Thoracic aorta (tissue), 2 donors: ENCODE data around the gene KRTAP12-1. TPM values are rescaled to one million over a fixed set of nuclear protein-coding genes. Genes with fewer than 3 reads are reported as not detected.
"Not testable (repeated sequence)": the region's sequence is repeated elsewhere in the genome, so short reads cannot be mapped to it uniquely, and the experiment has no call there.

Experiments used
- ATAC-seq: fragments of 150-250 bp; one replicate; pipeline ENCODE4 v1.8.0; 2017; ENCODE audit warnings: low read depth; ENCODE audit not compliant: insufficient number of reproducible peaks, low FRiP score
- DNase-seq: peaks from one replicate; pipeline ENCODE4 v3.0.0-alpha.2; 2020; ENCODE audit warnings: low spot score
- H3K27ac ChIP-seq, 2 donors: fragments of 200-600 bp; sonication (generic); 1 replicate in 1 of 2; 2 replicates in 1 of 2; pipeline ENCODE4 v1.5.1; 2016; ENCODE audit warnings: mild to moderate bottlenecking in 2 of 2, moderate library complexity in 2 of 2
- H3K27me3 ChIP-seq: fragments of 200-600 bp; sonication (generic); replicated peaks from 2 replicates; pipeline ENCODE4 v1.6.0; 2016; ENCODE audit warnings: mild to moderate bottlenecking; ENCODE audit not compliant: insufficient read depth
- H3K36me3 ChIP-seq: fragments of 200-600 bp; sonication (generic); one replicate; pipeline ENCODE4 v1.5.1; 2016
- H3K4me1 ChIP-seq, 2 donors: fragments of 200-600 bp; sonication (generic); 1 replicate in 1 of 2; 2 replicates in 1 of 2; pipeline versions ENCODE4 v1.5.1 to v1.6.0; 2016; ENCODE audit warnings: low read depth in 2 of 2, mild to moderate bottlenecking in 1 of 2; ENCODE audit not compliant: control insufficient read depth in 1 of 2
- H3K4me3 ChIP-seq: fragments of 200-600 bp; sonication (generic); 2 replicates; pipeline ENCODE4 v1.5.1; 2016; ENCODE audit warnings: mild to moderate bottlenecking
- H3K9me3 ChIP-seq: fragments of 200-600 bp; sonication (generic); 2 replicates; pipeline ENCODE4 v1.5.1; 2016
- total RNA-seq, 2 donors: library from RNA; depleted of rRNA; stranded (reverse); fragments of >200 nt; gene quantifications; one replicate each; pipeline versions ENCODE4 v1.1.0 to v1.2.3, GENCODE V29; 2016
- TF ChIP-seq, protein P1 (sequence below): fragments of 200-600 bp; sonication (generic); IDR thresholded peaks from one replicate; pipeline ENCODE4 v1.5.1; 2019; ENCODE audit warnings: antibody characterized with exemption

KRTAP12-1 gene
- total RNA-seq, 2 donors from 2014 or later, result not detected

DNA sequence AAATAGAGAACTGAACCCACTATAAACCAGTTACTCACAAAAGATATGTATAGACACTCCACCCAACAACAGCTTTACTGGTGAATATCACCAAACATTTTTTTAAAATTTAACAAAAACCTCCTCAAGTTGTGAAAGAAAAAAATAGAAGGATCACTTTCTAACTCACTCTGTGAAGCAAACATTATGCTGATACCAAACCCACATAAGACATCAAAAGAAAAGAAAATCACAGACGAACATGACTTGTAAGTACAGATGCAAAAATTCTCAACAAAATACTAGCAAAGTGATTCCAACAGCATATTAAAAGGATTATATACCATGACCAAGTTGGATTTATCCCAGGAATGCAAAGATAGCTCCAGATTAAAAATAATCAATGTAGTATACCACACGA, 9.7 kb upstream of the KRTAP12-1 start:
- H3K27me3 ChIP-seq, result no peaks in the 10 kb centered on the region
- no peaks in the 10 kb centered on the region for H3K4me1 ChIP-seq
- no peak for ATAC-seq
- no peak overlapping the region for H3K4me3 ChIP-seq
- TF ChIP-seq, protein P1, sequence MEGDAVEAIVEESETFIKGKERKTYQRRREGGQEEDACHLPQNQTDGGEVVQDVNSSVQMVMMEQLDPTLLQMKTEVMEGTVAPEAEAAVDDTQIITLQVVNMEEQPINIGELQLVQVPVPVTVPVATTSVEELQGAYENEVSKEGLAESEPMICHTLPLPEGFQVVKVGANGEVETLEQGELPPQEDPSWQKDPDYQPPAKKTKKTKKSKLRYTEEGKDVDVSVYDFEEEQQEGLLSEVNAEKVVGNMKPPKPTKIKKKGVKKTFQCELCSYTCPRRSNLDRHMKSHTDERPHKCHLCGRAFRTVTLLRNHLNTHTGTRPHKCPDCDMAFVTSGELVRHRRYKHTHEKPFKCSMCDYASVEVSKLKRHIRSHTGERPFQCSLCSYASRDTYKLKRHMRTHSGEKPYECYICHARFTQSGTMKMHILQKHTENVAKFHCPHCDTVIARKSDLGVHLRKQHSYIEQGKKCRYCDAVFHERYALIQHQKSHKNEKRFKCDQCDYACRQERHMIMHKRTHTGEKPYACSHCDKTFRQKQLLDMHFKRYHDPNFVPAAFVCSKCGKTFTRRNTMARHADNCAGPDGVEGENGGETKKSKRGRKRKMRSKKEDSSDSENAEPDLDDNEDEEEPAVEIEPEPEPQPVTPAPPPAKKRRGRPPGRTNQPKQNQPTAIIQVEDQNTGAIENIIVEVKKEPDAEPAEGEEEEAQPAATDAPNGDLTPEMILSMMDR, result no peak
- no peak for DNase-seq
- H3K9me3 ChIP-seq, result peaks cover 15% of the 10 kb centered on the region
- H3K27ac ChIP-seq, result no peak overlapping the region
- H3K36me3 ChIP-seq, result no peaks in the 10 kb centered on the region

DNA sequence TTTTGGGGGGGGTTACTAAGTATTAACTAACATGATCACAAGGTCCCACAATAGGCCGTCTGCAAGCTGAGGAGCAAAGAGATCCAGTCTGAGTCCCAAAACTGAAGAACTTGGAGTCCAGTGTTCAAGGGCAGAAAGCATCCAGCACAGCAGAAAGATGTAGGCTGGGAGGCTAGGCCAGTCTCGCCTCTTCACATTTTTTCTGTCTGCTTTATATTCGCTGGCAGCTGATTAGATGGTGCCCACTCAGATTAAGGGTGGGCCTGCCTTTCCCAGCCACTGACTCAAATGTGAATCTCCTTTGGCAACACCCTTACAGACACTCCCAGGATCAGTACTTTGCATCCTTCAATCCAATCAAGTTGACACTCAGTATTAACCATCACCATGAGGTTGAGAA, 7.8 kb upstream of the KRTAP12-1 start:
- ATAC-seq, H3K36me3 ChIP-seq: not testable (repeated sequence)

DNA sequence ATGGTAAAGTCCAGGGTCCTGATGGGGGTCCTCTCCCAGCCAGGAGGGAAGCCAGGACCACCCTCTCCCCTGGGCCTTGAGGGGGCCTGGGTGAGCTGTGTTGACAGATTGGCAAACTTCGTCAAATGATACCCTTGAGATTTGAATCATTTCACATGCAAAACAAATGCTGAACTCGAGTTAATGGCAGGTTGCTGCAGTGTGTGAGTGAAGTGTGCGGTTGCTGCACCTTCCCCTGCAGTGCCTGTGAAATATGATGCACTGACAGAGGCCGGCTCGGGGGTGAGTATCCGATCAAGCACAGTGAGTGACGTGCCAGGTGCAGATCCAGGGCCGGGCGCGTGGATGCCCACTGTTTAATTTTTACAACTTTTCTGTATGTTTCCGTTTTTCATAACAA, 5.7 kb upstream of the KRTAP12-1 start:
- H3K36me3 ChIP-seq, result no peaks in the 10 kb centered on the region
- ATAC-seq, result no peak
- H3K4me3 ChIP-seq, result no peak overlapping the region
- no peak for DNase-seq
- TF ChIP-seq, protein P1, result no peak
- H3K9me3 ChIP-seq, result peaks cover 3% of the 10 kb centered on the region
- no peaks in the 10 kb centered on the region for H3K27me3 ChIP-seq
- no peaks in the 10 kb centered on the region for H3K4me1 ChIP-seq
- no peak overlapping the region for H3K27ac ChIP-seq

More for the DNA sequence above, 7.8 kb upstream of the KRTAP12-1 start:
- peaks cover 15% of the 10 kb centered on the region for H3K9me3 ChIP-seq
- DNase-seq, H3K27me3 ChIP-seq, H3K4me3 ChIP-seq, H3K27ac ChIP-seq, H3K4me1 ChIP-seq: not testable (repeated sequence)

DNA sequence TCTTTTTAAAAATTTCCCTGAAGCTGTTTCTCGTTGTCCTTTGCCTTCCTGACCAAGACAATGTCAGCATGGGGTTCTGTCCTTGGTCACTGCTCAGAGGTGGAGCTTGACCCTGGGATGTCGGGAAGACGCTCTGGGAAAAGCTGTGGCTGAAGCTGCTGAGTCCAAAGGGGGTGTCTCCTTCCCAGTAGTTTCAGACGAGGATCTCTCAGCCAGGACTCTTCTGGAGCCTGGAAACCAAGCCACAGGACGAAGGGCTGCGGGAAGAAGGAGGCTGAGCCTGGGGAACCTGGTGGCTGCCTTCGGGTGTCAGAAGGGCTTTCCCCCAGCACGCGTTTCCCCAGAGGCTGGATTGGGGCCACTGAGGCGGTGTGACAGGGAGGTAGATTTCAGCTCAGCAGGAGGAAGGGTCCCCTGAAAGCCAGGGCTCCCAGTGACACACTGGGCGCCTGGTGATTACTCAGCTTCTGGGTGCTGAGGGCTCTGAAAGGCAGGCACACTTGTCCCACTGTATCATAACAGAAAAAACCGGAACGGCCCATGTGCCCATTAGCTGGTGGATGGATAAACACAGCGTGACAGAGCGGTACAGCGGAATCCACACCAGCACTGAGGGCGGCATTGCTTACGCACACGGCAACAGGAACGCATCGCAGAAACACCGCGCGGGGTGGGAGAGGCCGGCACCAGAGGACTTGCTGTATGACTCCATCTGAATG, 5.0 kb upstream of the KRTAP12-1 start:
- no peak for ATAC-seq

DNA sequence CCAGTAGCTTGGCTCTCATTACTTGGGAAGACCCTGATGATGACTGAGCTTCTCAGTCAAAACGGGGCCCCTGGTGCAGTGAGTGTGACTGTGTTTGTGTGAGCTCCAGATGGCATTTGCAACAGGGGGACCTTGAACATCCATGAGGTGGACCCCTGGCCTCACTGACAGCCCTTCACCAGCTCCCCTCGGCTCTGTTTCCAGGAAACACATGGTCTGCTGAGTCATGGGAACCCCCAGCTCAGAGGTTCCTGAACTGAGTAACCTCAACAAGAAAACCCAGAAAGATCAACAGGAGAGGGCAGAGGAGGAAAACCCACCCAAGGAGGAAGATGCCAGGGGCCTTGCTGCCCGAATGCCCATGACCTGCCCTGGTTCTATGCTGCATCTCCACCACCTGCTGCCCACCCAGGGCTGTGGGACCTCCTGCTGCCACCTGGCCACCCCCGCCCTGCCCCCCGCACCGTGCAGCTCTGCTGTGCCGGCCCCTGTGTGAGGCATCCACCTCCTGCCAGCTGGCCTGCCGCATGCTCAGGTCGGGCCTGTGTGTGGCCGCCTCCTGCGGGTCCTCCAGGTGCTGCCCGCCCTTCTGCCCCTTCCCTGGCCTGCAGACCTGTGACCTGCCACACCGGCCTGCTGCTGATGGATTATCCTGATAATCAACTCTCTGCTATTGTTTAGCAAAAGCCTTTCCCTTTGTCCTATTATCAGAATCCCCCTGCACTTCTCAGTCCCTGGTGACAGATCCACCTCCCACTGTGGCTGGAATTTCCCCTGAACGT, 4.2 kb upstream of the KRTAP12-1 start:
- TF ChIP-seq, protein P1, result no peak
- no peaks in the 10 kb centered on the region for H3K4me1 ChIP-seq
- no peaks in the 10 kb centered on the region for H3K36me3 ChIP-seq
- no peaks in the 10 kb centered on the region for H3K27me3 ChIP-seq
- no peaks in the 10 kb centered on the region for H3K9me3 ChIP-seq
- no peak overlapping the region for H3K4me3 ChIP-seq
- no peak for DNase-seq
- no peak for ATAC-seq
- no peak overlapping the region for H3K27ac ChIP-seq

More for the DNA sequence above, 5.0 kb upstream of the KRTAP12-1 start:
- H3K4me3 ChIP-seq, result no peak overlapping the region
- H3K27me3 ChIP-seq, result no peaks in the 10 kb centered on the region
- H3K9me3 ChIP-seq, result no peaks in the 10 kb centered on the region
- no peak overlapping the region for H3K27ac ChIP-seq
- DNase-seq, result no peak
- TF ChIP-seq, protein P1, result no peak
- no peaks in the 10 kb centered on the region for H3K36me3 ChIP-seq
- no peaks in the 10 kb centered on the region for H3K4me1 ChIP-seq

DNA sequence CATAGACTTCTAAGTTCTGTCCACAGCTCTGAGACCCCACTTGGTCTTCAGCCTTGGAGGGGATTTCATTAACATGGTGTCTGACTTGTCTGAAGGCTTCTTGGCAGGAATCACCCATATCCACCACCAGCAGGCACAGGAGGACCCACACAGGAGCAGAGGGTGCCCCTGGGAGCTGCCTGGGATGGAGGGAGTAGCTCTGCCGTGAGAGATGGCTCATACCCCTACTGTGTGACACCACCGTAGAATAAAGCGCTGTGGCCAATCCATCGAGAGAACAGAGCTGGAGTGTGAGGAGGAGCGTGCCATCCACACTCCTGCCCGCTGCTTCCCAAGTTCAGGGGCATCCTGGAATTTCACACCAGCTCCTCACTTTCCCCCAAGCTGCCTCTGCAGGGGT, 3.1 kb upstream of the KRTAP12-1 start:
- H3K4me3 ChIP-seq, H3K27me3 ChIP-seq, DNase-seq, H3K9me3 ChIP-seq, H3K27ac ChIP-seq, H3K36me3 ChIP-seq, ATAC-seq, H3K4me1 ChIP-seq: not testable (repeated sequence)
